AG09319 (cell line): ENCODE results near the gene FRRS1.

Experiments used
- DNase-seq: peaks from one replicate; pipeline ENCODE4 v3.0.0-alpha.2; 2010; ENCODE audit warnings: low read depth; ENCODE audit errors: extremely low read depth
- CTCF ChIP-seq: IDR thresholded peaks from 2 replicates; pipeline ENCODE4 v1.5.1; 2011; ENCODE audit warnings: low read depth, mild to moderate bottlenecking, inconsistent platforms, low read length, moderate library complexity

Gene FRRS1

GRCh38 chr1:99728494-99729235 lies 37.8 kb downstream of the FRRS1 start:
- peak; percentile 10 for TF ChIP-seq CTCF
- DNase-seq = no peak

GRCh38 chr1:99727575-99728185 lies 38.8 kb downstream of the FRRS1 start:
- DNase-seq = no peak
- TF ChIP-seq CTCF = no peak

- no peak for TF ChIP-seq CTCF
These were observed 39.6 kb downstream of the FRRS1 start for GRCh38 chr1:99726818-99727217.

GRCh38 chr1:99726407-99726806 lies 40.0 kb downstream of the FRRS1 start:
- no peak for DNase-seq
- no peak for TF ChIP-seq CTCF

More at GRCh38 chr1:99726818-99727217, 39.6 kb downstream of the FRRS1 start:
- DNase-seq = no peak

GRCh38 chr1:99725996-99726395 lies 40.4 kb downstream of the FRRS1 start:
- no peak for TF ChIP-seq CTCF
- DNase-seq = no peak

- TF ChIP-seq CTCF = no peak
- DNase-seq = no peak
These were observed 43.2 kb downstream of the FRRS1 start for GRCh38 chr1:99723251-99723650.

- TF ChIP-seq CTCF = no peak
- DNase-seq = no peak
These were observed 49.4 kb downstream of the FRRS1 start for GRCh38 chr1:99717005-99717404.
